HG03025 (cell line): ENCODE results near the gene ZDHHC13.

Experiments used
- ATAC-seq: cut with Tn5 transposase; IDR thresholded peaks from one replicate; pipeline ENCODE4 v1.9.1; 2021; ENCODE audit warnings: mild to moderate bottlenecking, moderate library complexity; ENCODE audit not compliant: unreplicated experiment, low FRiP score

The ZDHHC13 gene

GRCh38 chr11:19163617-19164016 is 46.6 kb downstream of the ZDHHC13 start:
- no peak for ATAC-seq

GRCh38 chr11:19164230-19164855 is 47.4 kb downstream of the ZDHHC13 start:
- no peak for ATAC-seq

- ATAC-seq = no peak
These were observed 47.9 kb downstream of the ZDHHC13 start for GRCh38 chr11:19164881-19165280.

GRCh38 chr11:19168090-19168489 is 51.1 kb downstream of the ZDHHC13 start:
- no peak for ATAC-seq

- no peak for ATAC-seq
These were observed 56.2 kb downstream of the ZDHHC13 start for GRCh38 chr11:19173004-19173689.

- ATAC-seq = no peak
These were observed 57.1 kb downstream of the ZDHHC13 start for GRCh38 chr11:19173964-19174638.

GRCh38 chr11:19176629-19177186 is 59.7 kb downstream of the ZDHHC13 start:
- ATAC-seq = no peak

- no peak for ATAC-seq
These were observed 64.7 kb downstream of the ZDHHC13 start for GRCh38 chr11:19181531-19182261.

GRCh38 chr11:19183646-19184045 is 66.7 kb downstream of the ZDHHC13 start:
- ATAC-seq = no peak

GRCh38 chr11:19185036-19185435 is 68.1 kb downstream of the ZDHHC13 start:
- no peak for ATAC-seq

- ATAC-seq = no peak
These were observed 68.6 kb downstream of the ZDHHC13 start for GRCh38 chr11:19185516-19186052.

- ATAC-seq = no peak
These were observed 70.3 kb downstream of the ZDHHC13 start for GRCh38 chr11:19187114-19187832.

- ATAC-seq = no peak
These were observed 70.9 kb downstream of the ZDHHC13 start for GRCh38 chr11:19187833-19188258.

- no peak for ATAC-seq
These were observed 74.7 kb downstream of the ZDHHC13 start for GRCh38 chr11:19191530-19192169.

GRCh38 chr11:19193916-19194315 is 76.9 kb downstream of the ZDHHC13 start:
- ATAC-seq = no peak

GRCh38 chr11:19194620-19195308 is 77.8 kb downstream of the ZDHHC13 start:
- ATAC-seq = no peak

GRCh38 chr11:19196432-19196831 is 79.5 kb downstream of the ZDHHC13 start:
- no peak for ATAC-seq

- ATAC-seq = no peak
These were observed 82.1 kb downstream of the ZDHHC13 start for GRCh38 chr11:19199048-19199447.

GRCh38 chr11:19199771-19200170 is 82.8 kb downstream of the ZDHHC13 start:
- no peak for ATAC-seq
